Activated naive CD8-positive, alpha-beta T cell treated with anti-CD3 and anti-CD28 coated beads for 36 hours (primary cell): ENCODE data around the gene EPB41L4A. TPM values are rescaled to one million over a fixed set of nuclear protein-coding genes. Genes with fewer than 3 reads are reported as not detected.

Source experiments
- DNase-seq: peaks from one replicate; pipeline ENCODE4 v3.0.0; 2021
- H3K27ac Mint-ChIP-seq: one replicate; pipeline ENCODE4 v1.8.0; 2022; ENCODE audit warnings: mild to moderate bottlenecking, moderate library complexity, mixed read lengths
- H3K27me3 Mint-ChIP-seq: one replicate; pipeline ENCODE4 v1.8.0; 2022; ENCODE audit warnings: mild to moderate bottlenecking, mixed read lengths
- H3K36me3 Mint-ChIP-seq: one replicate; pipeline ENCODE4 v1.8.0; 2021; ENCODE audit warnings: mild to moderate bottlenecking, mixed read lengths
- H3K4me1 Mint-ChIP-seq: one replicate; pipeline ENCODE4 v1.8.0; 2021; ENCODE audit warnings: mixed read lengths
- H3K4me3 Mint-ChIP-seq: one replicate; pipeline ENCODE4 v1.8.0; 2022; ENCODE audit warnings: mild to moderate bottlenecking, moderate library complexity, mixed read lengths
- H3K9me3 Mint-ChIP-seq: one replicate; pipeline ENCODE4 v1.8.0; 2022; ENCODE audit warnings: mixed read lengths
- total RNA-seq, 2 experiments: library from RNA; stranded (reverse); gene quantifications; one replicate each; pipeline ENCODE4 v1.2.3, GENCODE V29; 2021

Gene EPB41L4A
- total RNA-seq, 2 experiments from 2014 or later, result 0.06 TPM; not detected in 1

DNA sequence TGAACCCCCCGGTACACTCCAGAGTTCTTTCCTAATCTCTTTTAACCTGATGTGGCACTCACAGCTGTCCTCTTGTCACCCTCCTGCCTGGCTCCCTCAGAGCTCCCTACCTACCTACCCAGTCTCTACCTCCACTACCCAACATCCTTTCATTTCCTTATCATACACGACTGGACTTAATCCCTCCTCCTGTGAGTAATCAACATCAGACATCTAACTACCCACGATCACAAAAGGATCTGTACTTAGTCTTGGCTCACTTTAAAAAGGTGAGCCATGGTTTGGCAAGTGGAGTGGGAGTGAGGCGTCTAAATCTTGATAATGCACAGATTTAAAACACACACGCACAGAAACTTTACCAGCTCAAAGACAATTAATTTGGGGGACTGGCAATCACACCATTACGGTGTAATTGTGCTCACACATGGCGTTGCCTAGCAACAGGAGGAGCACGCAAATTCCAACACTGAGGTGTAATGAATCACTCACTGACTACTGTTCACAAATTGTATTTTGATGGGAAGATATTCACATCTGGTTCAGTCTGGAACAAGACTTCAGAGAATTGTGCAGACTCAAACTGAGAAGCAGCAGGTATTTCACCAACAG is 235.9 kb downstream of the EPB41L4A start:
- Mint-ChIP-seq H3K27ac (no peak overlapping the region), H3K4me1 (peaks cover 2% of the 10 kb centered on the region), H3K4me3 (no peak overlapping the region), H3K36me3 (no peaks in the 10 kb centered on the region), H3K27me3 (peaks cover 36% of the 10 kb centered on the region), H3K9me3 (no peaks in the 10 kb centered on the region)
- DNase-seq, result no peak

DNA sequence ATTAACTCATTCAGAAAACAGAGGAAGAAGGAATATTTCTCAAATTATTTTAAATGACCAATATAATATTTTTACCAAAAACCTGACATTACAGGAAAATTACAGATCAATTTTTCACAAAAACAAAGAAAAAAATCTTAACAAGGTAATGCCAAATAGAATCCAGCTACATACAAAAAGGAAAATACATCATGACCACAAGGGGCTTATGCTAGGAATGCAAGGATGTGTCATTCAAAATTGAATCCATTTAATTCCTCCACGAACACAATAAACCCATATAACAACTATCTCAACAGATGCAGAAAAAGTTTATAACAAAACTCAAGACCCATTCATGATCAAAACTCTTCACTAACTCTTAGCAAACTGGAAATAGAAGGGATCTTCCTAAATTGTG is 239.8 kb downstream of the EPB41L4A start:
- DNase-seq, result no peak
- no peak overlapping the region for H3K27ac Mint-ChIP-seq
- peaks cover 4% of the 10 kb centered on the region for H3K4me1 Mint-ChIP-seq
- H3K27me3 Mint-ChIP-seq, result peaks cover 21% of the 10 kb centered on the region
- H3K4me3 Mint-ChIP-seq, result no peak overlapping the region
- H3K36me3 Mint-ChIP-seq, result no peaks in the 10 kb centered on the region
- no peaks in the 10 kb centered on the region for H3K9me3 Mint-ChIP-seq

DNA sequence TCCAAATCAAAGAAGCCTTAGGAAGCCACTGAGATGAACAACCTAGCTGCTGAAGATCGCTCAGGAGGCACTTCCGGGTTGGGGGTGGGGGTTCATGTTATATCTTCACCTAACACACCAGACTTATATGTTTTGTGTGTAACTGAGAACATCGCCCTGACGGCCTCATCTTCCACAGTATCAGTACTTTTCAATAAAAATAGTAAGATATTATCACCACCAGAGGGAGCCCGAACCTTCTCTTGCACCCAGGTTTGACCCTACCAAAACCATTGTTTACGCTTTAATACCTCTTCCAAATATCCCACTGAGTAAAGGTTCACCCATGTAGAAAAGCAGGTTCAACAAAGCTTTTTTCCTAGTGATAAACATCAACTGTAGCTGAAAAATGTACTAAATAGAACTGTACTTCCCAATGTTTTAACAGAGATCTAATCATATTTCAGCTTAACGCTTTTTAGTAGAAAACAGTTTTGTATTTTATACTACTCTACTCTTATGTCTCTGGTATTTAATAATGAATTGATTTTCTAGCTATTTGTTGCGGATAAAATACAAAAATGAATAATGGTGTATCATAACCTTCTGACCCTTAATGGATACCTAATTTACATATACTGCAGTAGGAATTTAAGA is 244.0 kb downstream of the EPB41L4A start:
- H3K27ac Mint-ChIP-seq, result no peak overlapping the region
- no peaks in the 10 kb centered on the region for H3K9me3 Mint-ChIP-seq
- DNase-seq, result peak; percentile 17
- H3K4me1 Mint-ChIP-seq, result peaks cover 2% of the 10 kb centered on the region
- peaks cover 9% of the 10 kb centered on the region for H3K27me3 Mint-ChIP-seq
- H3K4me3 Mint-ChIP-seq, result no peak overlapping the region
- H3K36me3 Mint-ChIP-seq, result no peaks in the 10 kb centered on the region

DNA sequence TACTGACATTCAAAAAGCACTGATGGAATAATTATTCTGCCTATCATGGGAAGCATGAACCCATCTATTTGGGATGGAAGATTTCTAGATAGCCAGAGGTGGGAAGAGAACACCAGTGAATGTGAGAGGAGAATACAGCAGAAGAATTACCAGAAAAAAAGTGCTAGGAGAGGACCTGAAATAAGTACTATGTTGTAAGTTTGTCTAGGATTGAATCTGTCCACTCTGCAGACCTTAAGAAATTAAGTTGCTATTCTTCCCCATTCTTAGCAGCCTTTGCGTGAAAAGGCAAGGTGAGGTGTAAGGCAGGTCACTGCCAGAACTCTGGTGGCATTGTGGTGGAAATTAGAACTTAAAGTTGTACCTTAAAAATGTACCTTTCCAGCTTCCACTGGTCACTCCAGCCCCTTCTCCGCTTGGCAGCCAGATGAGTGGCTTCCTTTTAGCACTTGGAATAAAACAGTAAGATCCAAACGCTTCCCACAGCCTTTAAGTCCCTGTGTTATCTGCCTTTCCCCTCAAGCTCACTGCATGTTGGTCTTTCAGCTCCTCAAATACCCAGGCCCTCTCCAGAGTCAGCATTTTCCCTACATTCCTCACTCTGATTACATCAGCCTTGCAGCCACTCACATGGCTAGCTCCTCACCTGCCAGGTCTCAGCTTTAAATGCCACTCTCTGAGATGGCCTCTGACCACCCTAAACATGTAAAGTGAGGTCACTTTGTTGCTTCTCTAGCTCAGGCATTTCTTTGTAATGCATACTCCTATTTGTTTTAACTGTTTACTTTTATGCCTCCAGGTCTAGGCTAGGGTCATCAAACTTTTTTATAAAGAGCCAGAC is 253.0 kb downstream of the EPB41L4A start:
- H3K4me3 Mint-ChIP-seq, result no peak overlapping the region
- H3K27me3 Mint-ChIP-seq, result no peaks in the 10 kb centered on the region
- no peaks in the 10 kb centered on the region for H3K9me3 Mint-ChIP-seq
- peak overlapping the region; percentile 62 for H3K27ac Mint-ChIP-seq
- peaks cover 35% of the 10 kb centered on the region for H3K36me3 Mint-ChIP-seq
- no peak for DNase-seq
- H3K4me1 Mint-ChIP-seq, result peaks cover 26% of the 10 kb centered on the region

DNA sequence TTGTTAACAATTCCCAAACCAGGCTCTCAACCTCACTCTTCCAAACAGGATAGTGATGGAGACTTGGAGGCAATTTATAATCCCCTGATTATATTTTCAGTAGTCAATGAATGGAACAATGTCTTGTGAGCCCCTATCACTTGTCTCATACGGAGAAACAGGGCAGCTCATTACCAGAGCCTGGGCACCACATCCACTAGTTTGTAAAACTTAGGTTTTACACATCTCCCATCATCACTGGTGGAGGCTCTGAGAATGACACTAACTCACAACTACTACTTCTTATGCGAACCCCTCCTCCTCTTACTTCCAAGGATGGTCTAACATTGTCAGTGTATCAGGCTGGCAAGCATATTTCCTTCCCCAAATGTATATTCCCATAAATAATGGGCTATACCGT is 253.7 kb downstream of the EPB41L4A start:
- Mint-ChIP-seq H3K9me3 (peaks cover 1% of the 10 kb centered on the region), H3K27me3 (no peaks in the 10 kb centered on the region), H3K4me1 (peaks cover 29% of the 10 kb centered on the region), H3K36me3 (peaks cover 41% of the 10 kb centered on the region), H3K27ac (peak overlapping the region; percentile 52), H3K4me3 (no peak overlapping the region)
- no peak for DNase-seq

DNA sequence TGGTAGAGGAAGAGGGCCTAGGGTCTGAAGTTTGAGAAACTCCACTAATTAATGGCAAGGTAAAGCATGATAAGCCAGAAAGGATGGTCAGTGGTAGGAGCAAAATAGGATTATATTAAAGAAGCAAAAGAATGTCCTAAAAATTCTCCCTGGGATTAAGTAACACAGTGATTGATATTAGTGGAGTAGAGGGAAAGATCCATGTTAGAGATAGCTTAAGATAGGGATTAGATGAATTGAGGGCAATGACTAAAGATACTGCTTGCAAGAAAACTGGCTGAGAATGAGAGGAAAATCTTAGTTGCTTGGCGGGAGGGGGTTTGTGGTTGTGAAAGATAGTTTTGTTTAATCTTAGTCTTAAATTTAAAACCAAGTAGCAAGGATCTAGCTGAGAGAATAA is 255.6 kb downstream of the EPB41L4A start:
- peak overlapping the region; percentile 93 for H3K4me3 Mint-ChIP-seq
- no peaks in the 10 kb centered on the region for H3K27me3 Mint-ChIP-seq
- peak overlapping the region; percentile 95 for H3K27ac Mint-ChIP-seq
- H3K36me3 Mint-ChIP-seq, result peaks cover 42% of the 10 kb centered on the region
- DNase-seq, result no peak
- peaks cover 4% of the 10 kb centered on the region for H3K9me3 Mint-ChIP-seq
- peaks cover 38% of the 10 kb centered on the region for H3K4me1 Mint-ChIP-seq

DNA sequence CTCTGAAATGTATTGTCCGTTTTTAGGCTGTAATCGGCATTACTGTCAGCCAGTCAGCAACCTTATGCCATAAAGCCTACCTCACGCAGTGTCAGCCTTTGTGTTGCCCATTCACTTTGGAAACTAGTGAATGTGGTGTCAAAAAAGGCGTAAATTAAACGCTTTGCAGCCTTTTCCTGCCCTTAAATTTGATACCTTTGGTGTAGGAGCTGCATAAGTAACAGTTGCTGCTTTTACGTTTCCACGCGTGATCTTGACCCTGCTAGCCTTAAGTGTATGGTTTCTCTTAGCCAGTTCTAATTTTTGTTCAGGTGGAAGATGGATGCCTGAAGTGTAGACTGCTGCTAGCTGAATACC is 257.7 kb downstream of the EPB41L4A start:
- DNase-seq, result no peak
- Mint-ChIP-seq H3K9me3 (peaks cover 9% of the 10 kb centered on the region), H3K4me1 (peaks cover 37% of the 10 kb centered on the region), H3K27ac (peak overlapping the region; percentile 95), H3K4me3 (peak overlapping the region; percentile 93), H3K36me3 (peaks cover 40% of the 10 kb centered on the region), H3K27me3 (no peaks in the 10 kb centered on the region)

DNA sequence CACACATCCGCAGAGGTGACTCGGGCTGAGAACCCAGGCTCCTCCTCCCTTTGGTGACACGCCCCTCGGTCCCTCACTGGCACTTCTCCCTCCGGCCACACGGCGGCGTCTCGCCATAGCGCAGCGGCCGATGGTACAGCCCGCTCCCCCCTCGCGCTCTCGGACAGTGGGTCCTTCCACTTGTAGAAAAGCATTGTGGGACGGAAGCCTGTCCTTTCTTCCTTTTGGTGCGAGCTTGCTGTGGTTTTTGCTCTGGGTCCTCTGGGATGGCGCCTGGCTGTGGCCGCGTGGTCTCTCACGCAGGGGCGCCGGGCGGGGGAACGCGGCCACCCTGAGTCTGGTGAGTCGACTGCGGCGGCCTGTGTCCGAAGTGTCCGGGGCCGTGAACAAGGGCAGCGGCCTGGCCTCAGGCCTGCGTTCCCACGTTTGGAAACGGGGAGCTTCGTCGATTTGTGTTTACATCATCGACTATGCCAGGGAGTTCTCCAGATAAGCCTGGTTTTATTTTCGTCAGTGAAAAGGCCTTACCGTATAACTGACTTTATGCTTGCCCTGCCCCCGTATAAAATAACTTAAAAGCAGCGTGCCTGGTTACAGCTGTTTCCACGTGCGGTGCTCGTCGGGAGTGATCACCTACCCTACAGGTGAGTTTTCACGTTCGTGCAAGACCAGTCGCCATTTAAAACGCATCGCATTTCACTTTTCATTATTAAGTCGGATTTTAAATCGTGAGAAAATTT is 258.3 kb downstream of the EPB41L4A start:
- Mint-ChIP-seq H3K36me3 (peaks cover 40% of the 10 kb centered on the region), H3K4me1 (peaks cover 34% of the 10 kb centered on the region), H3K27ac (peak overlapping the region; percentile 95), H3K9me3 (peaks cover 9% of the 10 kb centered on the region), H3K27me3 (no peaks in the 10 kb centered on the region), H3K4me3 (peak overlapping the region; percentile 93)
- DNase-seq, result peak; percentile 90

DNA sequence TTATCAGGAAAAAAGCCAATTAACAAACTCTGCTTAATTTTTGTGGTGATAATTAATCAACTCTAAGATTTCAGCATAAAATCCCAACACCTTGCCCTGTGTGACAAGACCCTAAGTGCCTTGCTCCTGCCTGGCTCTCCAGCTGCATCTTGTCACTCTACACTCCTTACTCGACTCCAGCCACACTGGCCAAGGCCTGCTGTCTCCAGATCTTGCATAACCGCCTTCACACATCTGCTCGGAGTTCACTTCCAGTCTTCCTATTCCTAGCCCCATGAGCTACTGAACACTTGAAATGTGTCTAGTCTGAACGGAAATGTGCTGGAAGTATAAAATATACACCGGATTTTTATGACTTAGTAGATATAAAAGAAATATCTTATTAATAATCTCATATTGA is 259.6 kb downstream of the EPB41L4A start:
- Mint-ChIP-seq H3K27ac (no peak overlapping the region), H3K4me1 (peaks cover 37% of the 10 kb centered on the region), H3K9me3 (peaks cover 9% of the 10 kb centered on the region), H3K4me3 (no peak overlapping the region), H3K27me3 (no peaks in the 10 kb centered on the region), H3K36me3 (peaks cover 36% of the 10 kb centered on the region)
- DNase-seq, result no peak

DNA sequence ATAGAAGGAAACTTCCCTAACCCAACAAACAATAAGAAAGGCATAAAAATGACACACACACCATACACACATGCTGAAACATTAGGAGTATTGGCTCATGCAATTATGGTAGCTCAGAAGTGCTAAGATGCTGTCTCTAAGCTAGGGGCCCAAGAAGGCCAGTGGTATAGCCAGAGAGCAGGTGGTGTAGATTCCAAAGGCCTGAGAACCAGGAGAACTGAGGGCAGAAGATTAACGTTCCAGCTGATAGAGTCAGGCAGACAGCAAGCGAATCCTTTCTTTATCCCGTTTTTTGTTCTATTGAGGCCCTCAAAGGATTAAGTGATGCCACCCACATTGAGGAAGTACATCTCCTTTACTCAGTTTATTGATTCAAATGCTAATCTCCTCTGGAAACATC is 262.9 kb downstream of the EPB41L4A start:
- Mint-ChIP-seq H3K36me3 (peaks cover 8% of the 10 kb centered on the region), H3K4me3 (no peak overlapping the region), H3K9me3 (peaks cover 9% of the 10 kb centered on the region), H3K4me1 (peaks cover 18% of the 10 kb centered on the region), H3K27me3 (no peaks in the 10 kb centered on the region), H3K27ac (no peak overlapping the region)
- no peak for DNase-seq

DNA sequence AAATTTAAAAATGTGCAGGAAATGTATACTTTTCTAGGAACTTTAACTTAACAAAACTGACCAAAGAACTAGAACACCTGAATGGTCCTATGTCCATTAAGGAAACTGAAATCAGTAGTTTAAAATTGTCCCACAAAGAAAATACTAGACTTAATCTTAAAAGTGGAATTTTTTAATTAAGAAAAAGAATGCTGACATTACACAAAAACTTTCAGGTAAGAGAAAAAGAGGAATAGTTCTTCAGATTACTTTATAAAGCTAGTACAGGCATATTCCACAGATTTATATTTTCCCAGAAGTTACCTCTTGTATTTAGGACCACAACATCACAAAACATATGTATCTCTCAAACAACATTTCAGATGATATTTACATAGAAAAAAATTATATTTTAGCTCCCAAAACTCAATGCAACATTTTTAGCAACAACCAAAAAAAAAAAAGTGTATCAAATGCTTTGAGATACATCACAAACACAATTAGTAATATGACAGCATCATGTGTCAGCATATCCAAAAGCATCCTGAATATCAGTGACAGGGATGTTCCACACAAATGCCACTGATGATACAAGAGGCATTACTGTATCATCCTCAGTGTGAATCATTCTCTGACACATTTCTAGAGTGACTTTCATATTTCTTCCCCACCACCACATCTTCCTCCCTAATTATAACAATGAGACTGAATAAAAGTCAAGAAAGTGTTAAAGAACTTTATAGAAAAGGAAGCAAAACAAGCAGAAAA is 264.0 kb downstream of the EPB41L4A start:
- no peak for DNase-seq
- Mint-ChIP-seq H3K36me3 (no peaks in the 10 kb centered on the region), H3K27ac (peak overlapping the region; percentile 45), H3K27me3 (peaks cover 4% of the 10 kb centered on the region), H3K9me3 (peaks cover 5% of the 10 kb centered on the region), H3K4me3 (no peak overlapping the region), H3K4me1 (peaks cover 13% of the 10 kb centered on the region)

DNA sequence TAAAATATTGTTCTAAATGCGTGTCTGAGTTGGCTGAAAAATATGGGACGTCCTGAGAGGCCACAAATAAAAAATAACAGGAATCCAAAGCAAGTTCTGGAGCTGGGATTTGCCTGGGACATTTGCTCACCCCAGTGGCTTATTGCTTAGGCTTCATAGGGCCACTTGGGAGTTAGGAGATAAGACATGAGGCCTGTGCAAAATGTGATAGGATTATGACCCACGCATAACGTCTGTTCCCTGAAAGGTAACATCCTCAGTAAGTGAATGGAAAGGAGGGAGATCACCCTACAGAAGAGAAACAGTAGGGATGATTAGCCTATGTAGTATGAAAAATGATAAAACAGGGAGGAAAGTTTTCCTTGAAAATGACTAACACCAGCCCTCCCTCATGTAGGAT is 269.4 kb downstream of the EPB41L4A start:
- H3K27me3 Mint-ChIP-seq, result peaks cover 4% of the 10 kb centered on the region
- DNase-seq, result no peak
- H3K9me3 Mint-ChIP-seq, result no peaks in the 10 kb centered on the region
- H3K36me3 Mint-ChIP-seq, result no peaks in the 10 kb centered on the region
- H3K27ac Mint-ChIP-seq, result no peak overlapping the region
- no peaks in the 10 kb centered on the region for H3K4me1 Mint-ChIP-seq
- no peak overlapping the region for H3K4me3 Mint-ChIP-seq

DNA sequence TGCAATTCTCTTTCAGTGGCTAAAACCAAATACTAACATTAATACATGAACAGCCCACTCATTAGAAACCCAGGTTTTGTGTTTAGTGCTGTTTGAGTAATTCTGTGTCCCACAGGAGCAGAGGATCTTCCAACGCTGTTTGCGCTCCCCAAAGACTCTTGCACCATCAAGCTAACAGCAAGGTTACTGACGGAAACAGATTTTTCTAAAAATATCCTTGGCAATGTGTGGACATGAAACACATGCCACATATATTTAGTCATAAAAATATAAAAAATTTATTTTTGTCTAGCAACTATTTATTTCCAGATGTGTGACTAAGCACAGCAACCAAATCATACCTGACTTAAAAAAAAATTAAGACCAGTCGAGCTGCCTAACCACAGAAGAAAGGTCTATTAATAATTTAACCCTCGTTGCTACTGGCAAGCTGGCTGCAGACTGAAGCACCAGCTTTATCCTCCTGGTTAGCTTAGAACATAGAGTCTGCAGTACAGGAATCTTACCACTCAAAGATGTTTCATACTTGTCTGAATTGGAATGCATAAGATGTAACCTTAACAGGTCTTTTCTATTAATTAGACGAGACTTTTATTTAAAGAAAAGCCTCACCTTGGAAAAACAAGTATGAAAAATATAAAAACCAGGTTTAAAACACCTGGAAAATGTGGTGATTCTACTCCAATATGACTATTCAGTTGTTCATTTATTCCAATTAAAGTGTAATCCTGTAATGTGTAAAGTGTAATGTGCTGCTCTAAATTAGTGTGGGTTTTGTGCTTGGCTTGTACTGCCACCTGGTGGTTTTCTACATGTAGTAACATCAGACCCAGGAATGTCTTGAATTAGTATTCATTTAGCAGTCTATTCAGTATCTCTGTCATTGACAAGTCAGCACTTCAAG is 272.5 kb downstream of the EPB41L4A start:
- no peaks in the 10 kb centered on the region for H3K4me1 Mint-ChIP-seq
- H3K9me3 Mint-ChIP-seq, result no peaks in the 10 kb centered on the region
- peaks cover 4% of the 10 kb centered on the region for H3K27me3 Mint-ChIP-seq
- H3K4me3 Mint-ChIP-seq, result no peak overlapping the region
- H3K36me3 Mint-ChIP-seq, result no peaks in the 10 kb centered on the region
- H3K27ac Mint-ChIP-seq, result no peak overlapping the region
- DNase-seq, result peak; percentile 31

DNA sequence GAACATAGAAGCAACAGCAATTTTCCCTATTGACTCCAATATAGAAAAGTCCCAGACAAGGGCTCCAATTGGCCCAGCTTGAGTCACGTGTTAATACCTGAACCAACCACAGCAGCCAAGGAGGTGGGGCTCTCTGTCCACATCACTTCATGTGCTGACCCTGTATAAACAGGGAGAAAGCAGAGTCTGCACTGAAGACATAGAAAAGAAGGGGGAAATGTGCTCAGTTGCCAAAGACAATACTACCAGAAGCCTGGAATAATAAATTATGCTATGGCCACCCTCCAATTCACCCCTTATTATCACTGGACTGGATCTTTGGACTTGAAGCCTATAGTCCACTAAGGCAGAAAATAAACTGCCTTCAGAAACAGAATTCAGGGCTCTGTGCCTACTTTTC is 275.4 kb downstream of the EPB41L4A start:
- Mint-ChIP-seq H3K4me3 (no peak overlapping the region), H3K36me3 (no peaks in the 10 kb centered on the region), H3K4me1 (no peaks in the 10 kb centered on the region), H3K9me3 (no peaks in the 10 kb centered on the region), H3K27ac (no peak overlapping the region), H3K27me3 (no peaks in the 10 kb centered on the region)
- no peak for DNase-seq
